Stimulated activated CD8-positive, alpha-beta memory T cell treated with anti-CD3 and anti-CD28 coated beads, Interleukin-15, amount 100 ng/mL, for 4 hours (primary cell): ENCODE data around the gene UBE2I.
"Not testable (repeated sequence)": the region's sequence is repeated elsewhere in the genome, so short reads cannot be mapped to it uniquely, and the experiment has no call there.

ENCODE experiments used
- DNase-seq, 2 donors: peaks; one replicate each; pipeline ENCODE4 v3.0.0-alpha.2; 2020; ENCODE audit warnings: low read depth in 2 of 2

UBE2I gene

GRCh38 chr16:1277617-1278282 lies 31.7 kb upstream of the UBE2I start:
- no peak for DNase-seq

GRCh38 chr16:1278477-1278876 lies 31.0 kb upstream of the UBE2I start:
- DNase-seq: no peak

GRCh38 chr16:1279081-1279944 lies 30.1 kb upstream of the UBE2I start:
- DNase-seq: no peak

GRCh38 chr16:1279945-1280589 lies 29.4 kb upstream of the UBE2I start:
- no peak for DNase-seq

- no peak for DNase-seq
These were observed 28.7 kb upstream of the UBE2I start for GRCh38 chr16:1280783-1281182.

- no peak for DNase-seq
These were observed 27.9 kb upstream of the UBE2I start for GRCh38 chr16:1281517-1281916.

GRCh38 chr16:1282324-1282973 lies 27.0 kb upstream of the UBE2I start:
- no peak for DNase-seq

- no peak for DNase-seq
These were observed 26.1 kb upstream of the UBE2I start for GRCh38 chr16:1283296-1283695.

GRCh38 chr16:1283996-1284616 lies 25.3 kb upstream of the UBE2I start:
- no peak for DNase-seq

- DNase-seq: no peak
These were observed 23.5 kb upstream of the UBE2I start for GRCh38 chr16:1285669-1286512.

- no peak for DNase-seq
These were observed 22.8 kb upstream of the UBE2I start for GRCh38 chr16:1286513-1287094.

- DNase-seq: no peak
These were observed 21.3 kb upstream of the UBE2I start for GRCh38 chr16:1287982-1288670.

GRCh38 chr16:1288813-1289476 lies 20.5 kb upstream of the UBE2I start:
- no peak for DNase-seq

- no peak for DNase-seq
These were observed 20.0 kb upstream of the UBE2I start for GRCh38 chr16:1289477-1289866.

- no peak for DNase-seq
These were observed 19.4 kb upstream of the UBE2I start for GRCh38 chr16:1290063-1290501.

- no peak for DNase-seq
These were observed 18.4 kb upstream of the UBE2I start for GRCh38 chr16:1290860-1291575.

- no peak for DNase-seq
These were observed 17.9 kb upstream of the UBE2I start for GRCh38 chr16:1291576-1291974.

GRCh38 chr16:1292208-1292607 lies 17.2 kb upstream of the UBE2I start:
- DNase-seq: not testable (repeated sequence)

- not testable (repeated sequence) for DNase-seq
These were observed 16.6 kb upstream of the UBE2I start for GRCh38 chr16:1292808-1293207.
